HG03135 (cell line): ENCODE data around the gene NEGR1.

Source experiments
- ATAC-seq: cut with Tn5 transposase; IDR thresholded peaks from one replicate; pipeline ENCODE4 v1.9.1; 2021; ENCODE audit warnings: mild to moderate bottlenecking, moderate library complexity; ENCODE audit not compliant: unreplicated experiment

The NEGR1 gene

GRCh38 chr1:71647513-71648300, 634.6 kb downstream of the NEGR1 start:
- no peak for ATAC-seq

GRCh38 chr1:71645015-71645414, 637.3 kb downstream of the NEGR1 start:
- ATAC-seq = no peak

DNA sequence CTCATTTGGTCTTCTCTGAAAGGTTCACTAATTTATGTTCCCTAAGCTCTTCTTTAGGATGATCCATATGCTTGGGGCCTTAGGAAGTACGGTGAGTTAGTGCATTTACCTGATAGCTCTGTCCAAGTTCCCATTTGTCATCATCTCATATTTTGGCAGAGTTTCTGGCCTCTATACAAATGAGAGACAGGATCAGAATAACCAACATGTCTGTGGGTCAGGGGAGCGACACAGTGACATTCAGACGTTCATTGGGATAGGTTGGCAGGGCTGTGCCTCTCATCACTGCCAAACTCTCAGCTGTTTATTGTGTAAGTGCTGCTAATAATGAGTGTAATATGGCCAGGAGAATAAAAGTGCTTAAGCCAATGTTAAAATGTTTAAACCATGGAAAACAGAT, 640.4 kb downstream of the NEGR1 start:
- ATAC-seq = no peak

DNA sequence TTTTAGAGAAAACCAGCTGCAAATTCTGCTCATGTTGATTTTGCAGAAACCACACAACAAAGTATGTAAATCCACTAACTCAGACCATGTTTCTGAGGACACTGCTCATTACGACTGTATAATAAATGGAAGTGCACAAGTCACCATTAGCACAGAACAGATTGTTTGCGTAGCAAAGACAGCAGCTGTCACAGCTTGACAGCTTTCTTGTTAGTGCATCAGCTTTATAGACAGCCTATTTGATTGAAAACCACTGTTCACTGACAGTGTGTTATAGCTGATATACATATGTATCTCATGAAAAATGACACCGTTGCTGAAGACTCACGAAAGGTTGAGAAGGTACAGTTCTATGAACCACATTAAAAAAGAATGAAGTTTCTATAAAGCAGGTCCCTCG, 641.3 kb downstream of the NEGR1 start:
- ATAC-seq = no peak

DNA sequence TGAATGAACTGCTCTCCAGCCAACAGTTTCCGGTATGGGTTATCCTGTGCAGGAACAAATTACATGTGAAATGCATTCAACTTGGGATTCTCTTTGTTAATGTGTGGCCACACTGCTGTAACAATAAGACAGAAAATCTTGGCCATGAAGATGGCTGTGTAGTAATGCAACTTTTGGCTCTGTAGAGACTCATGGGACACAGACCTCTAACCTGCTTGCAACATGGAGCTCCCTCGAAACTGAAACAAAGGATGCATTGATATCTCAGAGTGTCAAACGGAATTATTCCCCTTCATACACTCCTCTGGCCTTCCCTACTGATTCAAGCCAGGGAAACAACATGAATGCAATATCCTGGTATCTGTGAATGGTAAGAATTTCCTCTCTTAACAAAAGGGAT, 642.2 kb downstream of the NEGR1 start:
- no peak for ATAC-seq

- no peak for ATAC-seq
Measured at GRCh38 chr1:71638081-71638766, 644.1 kb downstream of the NEGR1 start.

DNA sequence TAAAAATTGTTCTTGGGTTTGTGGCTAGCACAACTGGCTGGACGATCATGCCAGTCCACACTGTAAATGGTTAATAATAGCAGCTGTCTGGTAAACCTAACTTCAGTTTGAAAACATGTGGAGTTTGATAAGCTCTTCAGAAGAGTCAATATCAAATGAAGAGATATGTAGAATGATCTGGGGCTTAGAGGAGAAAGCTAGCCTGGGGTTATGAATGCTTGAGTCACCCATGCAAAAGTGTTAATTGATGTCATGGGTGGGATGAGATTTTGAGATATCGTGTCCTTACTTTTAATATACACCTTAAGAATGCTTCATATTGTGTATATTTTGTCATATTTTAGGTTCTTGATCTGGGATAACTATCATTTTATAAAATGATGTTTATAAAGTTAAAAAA, 646.8 kb downstream of the NEGR1 start:
- no peak for ATAC-seq

- ATAC-seq = no peak
Measured at GRCh38 chr1:71634159-71634558, 648.2 kb downstream of the NEGR1 start.

DNA sequence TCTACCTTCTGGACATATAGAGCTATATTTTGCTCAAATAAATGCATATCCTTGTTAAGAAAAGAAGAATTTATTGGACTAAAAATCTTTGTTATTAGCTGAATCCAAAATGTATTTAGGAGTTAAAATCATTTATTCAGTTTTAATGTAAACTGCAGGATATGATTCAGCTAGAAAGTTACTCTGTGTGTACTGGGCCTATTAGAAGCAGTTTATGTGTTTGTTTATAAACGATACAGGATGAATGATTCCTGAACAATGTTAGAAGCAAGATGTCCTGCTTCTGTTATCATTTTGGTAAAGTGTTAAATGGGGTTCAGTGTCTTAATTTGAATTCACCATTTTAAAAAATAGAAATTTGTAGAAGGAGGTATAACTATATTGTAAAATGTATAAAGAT, 652.3 kb downstream of the NEGR1 start:
- no peak for ATAC-seq

DNA sequence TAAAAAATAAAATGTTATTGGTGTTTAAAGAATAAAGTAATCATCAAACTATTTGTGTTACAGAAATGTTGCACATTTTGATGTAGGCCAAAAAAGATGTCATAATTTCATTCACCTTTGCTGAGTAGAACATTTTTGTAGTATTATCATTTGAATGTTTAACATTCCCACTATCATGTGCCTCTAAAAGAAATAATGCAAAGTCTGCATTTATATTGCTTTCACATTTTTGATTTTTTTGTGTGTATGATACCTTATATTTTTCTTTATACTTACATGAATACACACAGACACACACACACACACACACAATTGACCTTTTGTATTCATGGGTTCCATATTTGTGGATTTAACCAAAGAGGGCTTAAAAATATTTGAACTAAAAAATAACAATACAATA, 657.3 kb downstream of the NEGR1 start:
- no peak for ATAC-seq

GRCh38 chr1:71623888-71624287, 658.5 kb downstream of the NEGR1 start:
- no peak for ATAC-seq

DNA sequence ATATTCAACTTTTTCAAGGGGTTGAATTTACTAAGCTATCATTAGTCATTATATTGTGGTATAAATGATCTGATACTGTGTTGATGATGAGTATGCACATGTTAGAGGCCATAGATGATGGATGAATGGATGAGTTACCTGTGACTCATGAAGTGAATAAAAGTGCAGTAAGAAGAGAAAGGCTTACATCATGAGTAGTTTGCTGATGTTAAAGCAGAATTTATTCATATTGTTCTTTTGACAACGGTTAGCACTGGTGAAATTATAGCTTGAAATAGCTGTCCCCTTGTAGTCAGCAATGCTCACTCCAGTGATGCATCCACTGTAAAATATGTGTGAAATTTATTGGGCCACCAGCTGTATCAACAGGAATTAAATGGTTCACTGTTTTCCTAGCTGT, 660.6 kb downstream of the NEGR1 start:
- no peak for ATAC-seq

- no peak for ATAC-seq
Measured at GRCh38 chr1:71618766-71619530, 663.4 kb downstream of the NEGR1 start.

GRCh38 chr1:71618191-71618590, 664.1 kb downstream of the NEGR1 start:
- no peak for ATAC-seq

DNA sequence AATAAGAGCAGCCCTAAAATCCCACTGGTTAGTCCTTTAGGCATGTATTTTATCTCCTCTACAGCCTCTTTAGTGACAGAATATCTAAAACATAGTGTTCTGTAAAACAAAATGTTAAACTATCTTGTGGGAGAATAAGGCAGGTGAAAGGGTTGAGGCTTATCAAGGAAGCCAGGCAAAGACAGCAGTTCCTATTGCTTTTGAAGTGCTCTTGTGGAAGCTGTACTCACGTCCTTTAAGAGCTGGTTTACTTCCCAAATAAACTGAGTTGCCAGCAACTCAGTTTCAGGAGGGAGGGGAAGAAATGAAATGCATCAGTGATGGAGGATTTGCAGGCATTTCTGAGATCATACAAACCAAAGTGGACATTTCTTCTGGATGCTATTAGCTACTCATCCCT, 671.9 kb downstream of the NEGR1 start:
- ATAC-seq = no peak

- ATAC-seq = no peak
Measured at GRCh38 chr1:71603044-71603776, 679.1 kb downstream of the NEGR1 start.

GRCh38 chr1:71600023-71600422, 682.3 kb downstream of the NEGR1 start:
- no peak for ATAC-seq

DNA sequence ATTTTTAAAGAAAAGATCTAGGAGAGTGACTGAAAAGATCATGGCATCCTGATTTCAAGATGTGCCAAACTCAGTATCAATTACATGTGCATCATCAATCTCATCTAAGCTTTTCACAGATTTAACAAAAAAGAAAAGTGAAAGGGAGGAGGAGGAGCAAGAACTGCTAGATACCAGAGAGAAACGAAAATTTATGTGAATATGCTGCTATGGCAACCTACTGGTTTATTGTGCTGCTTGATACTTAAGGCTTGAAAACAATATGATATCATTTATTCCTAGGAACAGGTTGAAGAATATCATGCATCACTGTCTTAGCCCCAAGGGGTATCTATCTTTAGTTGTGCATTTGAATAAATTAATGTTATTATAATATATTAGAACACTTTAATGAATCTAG, 683.0 kb downstream of the NEGR1 start:
- ATAC-seq = no peak

DNA sequence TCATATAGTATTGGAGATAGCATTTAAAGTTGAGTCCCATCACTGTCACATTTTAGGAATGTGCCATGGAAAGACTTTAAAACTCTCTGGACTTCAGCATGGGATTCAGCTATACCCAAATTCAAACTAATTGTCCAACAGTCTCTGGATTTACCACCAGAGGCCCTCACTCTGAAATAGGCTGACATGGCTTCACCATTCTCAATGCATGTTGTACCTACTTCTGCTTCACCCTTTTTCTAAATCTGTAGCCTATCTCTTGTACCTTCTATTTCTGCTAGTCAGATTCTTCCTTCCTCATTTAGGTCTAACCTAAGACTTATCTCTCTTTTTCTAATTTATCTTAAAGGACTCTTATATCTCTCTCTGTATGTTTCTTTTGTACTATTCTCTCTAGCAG, 688.8 kb downstream of the NEGR1 start:
- no peak for ATAC-seq

DNA sequence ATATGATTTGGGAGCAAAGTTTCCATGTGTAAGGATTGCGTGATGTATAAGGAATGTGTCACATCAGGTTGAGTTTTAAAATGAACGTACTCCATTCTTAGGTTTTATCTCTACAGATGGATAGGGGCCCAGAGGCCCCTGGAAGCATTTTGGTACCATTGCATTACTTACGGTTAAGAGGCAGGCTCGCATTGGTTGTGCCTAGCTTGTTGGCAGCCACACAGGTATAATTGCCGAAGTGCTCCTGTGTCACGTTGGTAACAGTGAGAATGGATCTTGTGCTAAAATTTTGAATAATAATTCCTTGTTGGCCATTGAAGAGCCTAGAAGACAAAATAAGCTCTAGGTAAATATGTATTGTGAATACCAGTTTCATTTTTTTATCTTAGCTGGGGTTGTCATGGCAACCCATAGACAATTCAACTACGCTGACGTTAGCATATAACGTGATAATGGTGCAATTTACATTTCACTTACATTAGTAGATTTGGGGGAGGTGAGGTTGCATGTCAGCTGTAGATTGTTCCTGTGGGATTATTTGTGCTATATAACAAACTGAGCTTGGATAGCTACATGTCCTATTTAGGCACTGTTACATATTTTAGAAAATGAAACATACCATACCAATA, 689.6 kb downstream of the NEGR1 start:
- no peak for ATAC-seq

- no peak for ATAC-seq
Measured at GRCh38 chr1:71589005-71589404, 693.3 kb downstream of the NEGR1 start.
